AG09319 (cell line): ENCODE results near the gene LRRC3.

Source experiments
- DNase-seq: peaks from one replicate; pipeline ENCODE4 v3.0.0-alpha.2; 2010; ENCODE audit warnings: low read depth; ENCODE audit errors: extremely low read depth
- TF ChIP-seq, protein P1 (sequence below): IDR thresholded peaks from 2 replicates; pipeline ENCODE4 v1.5.1; 2011; ENCODE audit warnings: low read depth, mild to moderate bottlenecking, inconsistent platforms, low read length, moderate library complexity

The LRRC3 gene

DNA sequence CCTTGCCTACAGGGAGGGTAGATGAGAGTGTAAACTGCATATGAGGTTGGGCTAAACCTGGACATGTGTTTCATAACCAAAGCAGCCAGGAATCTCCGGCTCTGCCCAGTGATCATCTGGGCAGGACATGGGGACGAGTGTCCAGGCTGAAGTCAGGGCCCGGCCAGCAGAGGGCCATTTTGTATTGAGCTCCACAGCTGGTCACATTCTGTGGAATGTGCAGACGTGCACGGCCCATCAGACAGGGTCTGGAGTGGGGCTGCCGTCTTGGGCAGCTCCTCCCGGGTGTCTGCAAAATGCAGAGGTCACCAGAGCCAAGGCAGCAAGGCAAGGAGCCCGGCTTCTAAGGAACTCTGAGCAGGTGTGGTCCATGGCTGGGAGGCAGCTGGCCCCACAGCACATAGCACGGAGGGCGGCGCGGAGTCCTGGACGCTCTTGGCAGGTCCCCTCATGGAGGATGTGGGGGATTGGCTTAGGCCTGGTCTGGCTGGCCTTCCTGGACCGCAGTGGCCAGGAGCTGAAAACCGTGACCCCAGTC, 6.2 kb downstream of the LRRC3 start:
- no peak for DNase-seq
- TF ChIP-seq, protein P1, sequence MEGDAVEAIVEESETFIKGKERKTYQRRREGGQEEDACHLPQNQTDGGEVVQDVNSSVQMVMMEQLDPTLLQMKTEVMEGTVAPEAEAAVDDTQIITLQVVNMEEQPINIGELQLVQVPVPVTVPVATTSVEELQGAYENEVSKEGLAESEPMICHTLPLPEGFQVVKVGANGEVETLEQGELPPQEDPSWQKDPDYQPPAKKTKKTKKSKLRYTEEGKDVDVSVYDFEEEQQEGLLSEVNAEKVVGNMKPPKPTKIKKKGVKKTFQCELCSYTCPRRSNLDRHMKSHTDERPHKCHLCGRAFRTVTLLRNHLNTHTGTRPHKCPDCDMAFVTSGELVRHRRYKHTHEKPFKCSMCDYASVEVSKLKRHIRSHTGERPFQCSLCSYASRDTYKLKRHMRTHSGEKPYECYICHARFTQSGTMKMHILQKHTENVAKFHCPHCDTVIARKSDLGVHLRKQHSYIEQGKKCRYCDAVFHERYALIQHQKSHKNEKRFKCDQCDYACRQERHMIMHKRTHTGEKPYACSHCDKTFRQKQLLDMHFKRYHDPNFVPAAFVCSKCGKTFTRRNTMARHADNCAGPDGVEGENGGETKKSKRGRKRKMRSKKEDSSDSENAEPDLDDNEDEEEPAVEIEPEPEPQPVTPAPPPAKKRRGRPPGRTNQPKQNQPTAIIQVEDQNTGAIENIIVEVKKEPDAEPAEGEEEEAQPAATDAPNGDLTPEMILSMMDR, result no peak

- DNase-seq, result no peak
- TF ChIP-seq, protein P1, result no peak
These were observed 7.0 kb downstream of the LRRC3 start for GRCh38 chr21:44462086-44462833.

DNA sequence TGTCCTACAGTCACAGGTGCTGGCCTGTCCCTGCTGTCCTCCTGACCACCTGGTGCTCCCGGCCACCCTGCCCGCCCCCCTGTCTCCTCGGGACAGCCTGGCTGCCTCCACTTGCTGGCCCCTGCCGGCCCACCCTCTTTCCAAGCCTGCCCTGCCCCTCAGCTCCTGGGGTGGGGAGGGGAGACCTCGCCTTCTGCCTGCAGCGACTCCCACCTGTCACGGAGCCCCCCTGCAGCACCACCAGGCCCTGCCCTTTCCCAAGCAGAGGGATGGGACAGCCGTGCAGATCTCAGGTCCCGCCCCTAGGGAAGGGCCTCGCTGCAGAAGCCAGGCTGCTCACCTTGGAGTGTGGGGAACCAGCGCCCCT, 7.5 kb downstream of the LRRC3 start:
- DNase-seq, result no peak
- TF ChIP-seq, protein P1, result no peak

DNA sequence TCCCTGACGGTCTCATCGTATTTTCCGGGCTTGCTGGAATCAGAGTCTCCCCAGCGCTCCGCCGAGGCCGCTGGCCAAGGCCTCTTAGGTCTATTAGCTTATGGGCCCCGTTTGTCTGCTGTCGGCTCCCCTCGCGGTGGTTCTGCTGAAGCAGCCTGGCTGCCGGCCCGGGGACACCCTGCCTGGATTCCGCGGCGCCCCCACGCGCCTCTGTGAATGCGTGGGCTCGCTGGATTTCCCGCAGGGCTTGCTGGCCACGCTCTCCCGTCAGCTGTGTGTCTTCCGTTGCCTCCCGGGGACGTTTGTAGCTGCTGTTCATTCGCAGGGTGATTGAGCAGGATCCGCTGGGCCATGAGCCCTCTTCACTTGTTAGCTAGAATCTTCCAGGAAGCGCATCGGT, 8.4 kb downstream of the LRRC3 start:
- TF ChIP-seq, protein P1, result no peak
- no peak for DNase-seq

DNA sequence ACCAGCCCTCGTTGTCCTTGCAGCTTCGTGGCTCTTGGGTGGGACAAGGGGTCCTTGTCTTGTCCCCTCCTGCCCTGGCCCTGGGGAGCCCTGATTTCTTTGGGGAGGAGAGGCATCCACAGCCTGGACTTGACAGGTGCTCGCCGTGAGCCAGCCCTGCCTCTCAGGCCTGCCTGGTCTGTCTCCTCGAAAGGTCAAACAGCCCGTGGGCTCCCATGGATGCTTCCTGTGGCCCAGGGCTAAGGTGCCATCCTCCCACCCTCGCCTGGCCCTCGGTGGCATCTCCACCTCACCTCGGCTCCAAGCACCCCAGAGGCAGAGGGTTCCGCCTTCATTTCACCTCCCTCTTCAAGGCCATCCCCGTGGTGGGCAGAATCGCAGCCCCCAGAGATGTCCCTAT, 9.0 kb downstream of the LRRC3 start:
- TF ChIP-seq, protein P1, result no peak
- no peak for DNase-seq

DNA sequence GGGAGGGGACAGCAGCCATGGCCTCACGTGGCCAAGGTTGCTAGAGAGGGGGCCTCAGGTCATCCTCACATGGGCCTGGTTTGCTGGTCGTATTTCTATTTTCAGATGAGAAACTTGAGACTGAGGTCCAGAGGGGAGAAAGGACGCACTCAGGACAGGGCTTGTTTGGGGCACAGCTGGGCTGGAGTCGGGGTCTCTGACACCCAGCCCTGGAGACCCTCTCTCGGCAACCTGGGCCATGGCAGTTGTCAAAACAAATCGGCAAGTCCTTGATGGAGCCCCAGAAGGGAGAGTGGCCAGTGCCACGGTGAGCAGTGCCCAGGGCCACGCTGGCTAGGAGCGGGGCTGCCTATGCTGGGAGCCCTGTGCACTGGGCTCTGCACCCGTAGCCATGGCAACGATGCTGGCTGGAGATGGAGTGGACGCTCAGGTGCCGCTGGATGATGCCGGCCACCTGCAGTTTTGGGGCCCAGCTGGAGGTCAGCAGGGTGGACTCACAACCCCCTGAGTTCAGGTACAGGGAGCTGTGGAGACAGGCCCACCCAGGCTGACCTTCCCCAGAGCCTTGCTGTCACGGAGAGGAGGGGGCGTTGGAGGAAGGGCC, 11.1 kb downstream of the LRRC3 start:
- no peak for DNase-seq
- TF ChIP-seq, protein P1, result no peak
